GM19240 (cell line): Measurements from ENCODE around the gene CPAMD8.
"Not testable (repeated sequence)": the region's sequence is repeated elsewhere in the genome, so short reads cannot be mapped to it uniquely, and the experiment has no call there.

Experiments
- DNase-seq: peaks from one replicate; pipeline ENCODE4 v3.0.0; 2011; ENCODE audit warnings: low spot score; ENCODE audit not compliant: insufficient read length

Gene CPAMD8

DNA sequence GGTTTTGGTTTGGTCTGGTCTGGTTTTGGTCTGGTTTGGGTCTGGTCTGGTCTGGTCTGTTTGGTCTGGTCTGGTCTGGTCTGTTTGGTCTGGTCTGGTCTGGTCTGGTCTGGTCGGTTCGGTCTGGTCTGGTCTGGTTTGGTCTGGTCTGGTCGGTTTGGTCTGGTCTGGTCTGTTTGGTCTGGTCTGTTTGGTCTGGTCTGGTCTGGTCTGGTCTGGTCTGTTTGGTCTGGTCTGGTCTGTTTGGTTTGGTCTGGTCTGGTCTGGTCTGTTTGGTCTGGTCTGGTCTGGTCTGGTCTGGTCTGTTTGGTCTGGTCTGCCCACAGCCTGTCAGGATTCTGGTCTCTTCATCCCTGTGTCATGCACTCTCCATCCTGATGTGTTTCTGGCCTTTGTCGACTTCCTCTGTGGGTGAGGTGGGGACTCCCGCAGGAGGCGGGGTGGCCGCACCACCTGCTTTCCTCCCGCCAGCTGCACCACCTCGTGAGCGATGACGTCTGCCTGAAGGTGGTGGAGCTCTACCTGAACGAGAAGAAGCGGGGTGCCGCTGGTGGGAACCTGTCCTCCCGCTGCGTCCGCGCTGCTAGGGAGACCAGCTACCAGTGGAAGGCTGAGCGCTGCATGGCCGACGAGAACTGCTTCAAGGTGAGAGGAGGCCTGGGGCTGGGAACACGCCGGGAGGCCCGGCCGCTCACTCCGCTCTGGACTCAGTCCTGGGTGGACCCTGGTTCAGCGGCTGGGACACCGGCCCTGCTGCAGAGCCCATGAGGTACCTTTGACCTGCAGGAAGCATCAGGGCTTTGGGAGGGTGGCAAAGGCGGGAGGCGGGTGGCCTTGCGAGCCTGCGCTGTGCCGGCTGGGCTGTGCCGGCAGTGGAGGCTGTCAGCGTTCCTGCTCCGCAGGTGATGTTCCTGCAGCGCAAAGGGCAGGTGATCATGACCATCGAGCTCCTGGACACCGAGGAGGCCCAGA is 150.7 kb downstream of the CPAMD8 start:
- DNase-seq, result no peak

DNA sequence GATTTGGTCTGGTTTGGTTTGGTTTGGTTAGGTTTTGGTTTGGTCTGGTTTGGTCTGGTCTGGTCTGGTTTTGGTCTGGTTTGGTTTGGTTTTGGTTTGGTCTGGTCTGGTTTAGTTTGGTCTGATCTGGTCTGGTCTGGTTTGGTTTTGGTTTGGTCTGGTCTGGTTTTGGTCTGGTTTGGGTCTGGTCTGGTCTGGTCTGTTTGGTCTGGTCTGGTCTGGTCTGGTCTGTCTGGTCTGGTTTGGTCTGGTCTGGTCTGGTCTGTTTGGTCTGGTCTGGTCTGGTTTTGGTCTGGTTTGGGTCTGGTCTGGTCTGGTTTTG is 151.7 kb downstream of the CPAMD8 start:
- not testable (repeated sequence) for DNase-seq

DNA sequence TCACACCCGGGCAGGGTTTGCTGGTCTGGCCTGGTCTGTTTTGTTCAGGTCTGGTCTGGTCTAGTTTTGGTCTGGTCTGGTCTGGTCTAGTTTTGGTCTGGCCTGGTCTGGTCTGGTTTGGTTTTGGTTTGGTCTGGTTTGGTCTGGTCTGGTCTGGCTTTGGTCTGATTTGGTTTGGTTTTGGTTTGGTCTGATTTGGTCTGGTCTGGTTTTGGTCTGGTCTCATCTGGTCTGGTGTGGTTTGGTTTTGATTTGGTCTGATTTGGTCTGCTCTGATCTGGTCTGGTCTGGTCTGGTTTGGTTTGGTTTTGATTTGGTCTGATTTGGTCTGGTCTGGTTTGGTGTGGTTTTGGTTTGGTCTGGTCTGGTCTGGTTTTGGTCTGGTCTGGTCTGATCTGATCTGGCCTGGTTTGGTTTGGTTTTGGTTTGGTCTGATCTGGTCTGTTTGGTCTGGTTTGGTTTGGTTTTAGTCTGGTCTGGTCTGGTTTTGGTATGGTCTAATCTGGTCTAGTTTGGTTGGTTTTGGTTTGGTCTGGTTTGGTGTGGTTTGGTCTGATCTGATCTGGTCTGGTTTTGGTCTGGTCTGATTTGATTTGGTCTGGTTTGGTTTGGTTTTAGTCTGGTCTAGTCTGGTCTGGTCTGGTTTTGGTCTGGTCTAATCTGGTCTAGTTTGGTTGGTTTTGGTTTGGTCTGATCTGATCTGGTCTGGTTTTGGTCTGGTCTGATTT is 152.2 kb downstream of the CPAMD8 start:
- DNase-seq, result no peak

DNA sequence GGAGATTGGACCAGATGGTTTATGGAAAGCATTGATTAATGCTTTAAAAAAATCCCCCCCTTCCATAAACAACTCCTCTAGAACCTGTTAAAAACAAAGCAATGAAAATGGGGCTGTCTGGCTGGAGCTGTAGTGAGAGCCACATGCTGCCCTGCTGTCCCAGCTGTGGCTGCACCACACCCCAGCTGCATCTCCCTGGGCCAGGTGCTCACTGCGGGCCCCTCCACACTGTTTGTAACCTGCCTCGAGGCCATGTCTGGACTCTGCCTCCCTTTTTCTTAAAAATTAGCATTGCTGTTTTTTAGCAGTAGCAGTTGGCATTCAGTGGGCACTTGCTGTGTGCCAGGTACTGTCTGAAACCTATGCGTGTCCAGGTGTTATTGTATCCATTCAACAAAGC is 153.0 kb downstream of the CPAMD8 start:
- no peak for DNase-seq

DNA sequence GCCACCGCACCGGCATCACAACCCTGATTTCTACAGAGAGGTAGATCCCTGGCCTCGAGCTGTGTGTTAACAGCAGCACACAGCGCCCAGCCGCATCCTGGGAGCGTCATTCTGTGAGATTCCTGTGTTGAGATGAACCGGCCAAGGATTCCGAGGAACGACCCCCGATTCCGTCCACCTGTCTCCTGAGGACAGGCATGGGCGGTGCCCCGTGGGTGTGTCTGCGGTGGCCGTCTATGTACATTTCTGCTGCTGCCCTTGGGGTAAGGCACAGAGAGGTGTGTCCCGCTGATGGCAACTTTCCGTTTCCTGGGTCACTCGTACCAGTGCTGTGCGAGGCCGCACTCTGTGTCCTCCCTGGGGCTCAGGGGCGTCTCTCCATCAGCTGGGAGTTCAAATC is 153.9 kb downstream of the CPAMD8 start:
- DNase-seq, result no peak

DNA sequence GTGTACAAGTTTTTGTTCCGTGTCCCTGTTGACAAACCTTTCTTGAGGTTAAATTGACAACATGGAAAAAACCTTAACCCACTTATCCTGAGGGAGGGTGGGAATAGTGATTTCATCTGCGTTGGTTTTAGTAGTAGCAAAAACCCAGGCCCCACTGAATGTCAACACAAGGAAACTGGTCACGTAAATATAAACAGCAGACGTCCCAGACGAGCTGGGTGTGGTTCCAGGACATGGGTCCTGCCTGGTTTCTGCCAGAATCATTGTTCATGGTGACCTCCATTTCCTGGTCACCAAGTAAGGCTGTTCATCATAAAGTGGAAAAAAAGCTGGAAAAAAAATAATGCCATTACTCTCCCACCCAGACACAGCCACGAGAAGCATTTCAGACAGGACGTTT is 154.7 kb downstream of the CPAMD8 start:
- no peak for DNase-seq

DNA sequence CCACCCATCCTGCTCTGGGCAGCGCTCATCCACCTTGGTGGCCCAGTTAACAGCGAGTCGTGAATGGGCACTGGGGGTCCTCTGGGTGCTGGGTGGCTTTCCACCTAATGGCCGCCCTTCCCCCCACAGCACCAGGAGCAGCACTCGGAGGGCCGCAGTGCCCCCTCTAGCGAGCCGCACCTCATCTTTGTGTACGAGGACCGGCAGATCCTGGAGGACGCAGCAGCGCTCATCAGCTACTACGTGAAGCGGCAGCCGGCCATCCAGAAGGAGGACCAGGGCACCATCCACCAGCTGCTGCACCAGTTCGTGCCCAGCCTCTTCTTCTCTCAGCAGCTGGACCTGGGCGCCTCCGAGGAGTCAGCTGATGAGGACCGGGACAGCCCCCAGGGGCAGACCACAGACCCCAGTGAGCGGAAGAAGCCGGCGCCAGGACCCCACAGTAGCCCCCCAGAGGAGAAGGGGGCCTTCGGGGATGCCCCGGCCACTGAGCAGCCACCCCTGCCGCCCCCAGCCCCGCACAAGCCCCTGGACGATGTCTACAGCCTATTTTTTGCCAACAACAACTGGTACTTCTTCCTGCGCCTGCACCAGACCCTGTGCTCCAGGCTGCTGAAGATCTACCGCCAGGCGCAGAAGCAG is 157.2 kb downstream of the CPAMD8 start:
- no peak for DNase-seq

DNA sequence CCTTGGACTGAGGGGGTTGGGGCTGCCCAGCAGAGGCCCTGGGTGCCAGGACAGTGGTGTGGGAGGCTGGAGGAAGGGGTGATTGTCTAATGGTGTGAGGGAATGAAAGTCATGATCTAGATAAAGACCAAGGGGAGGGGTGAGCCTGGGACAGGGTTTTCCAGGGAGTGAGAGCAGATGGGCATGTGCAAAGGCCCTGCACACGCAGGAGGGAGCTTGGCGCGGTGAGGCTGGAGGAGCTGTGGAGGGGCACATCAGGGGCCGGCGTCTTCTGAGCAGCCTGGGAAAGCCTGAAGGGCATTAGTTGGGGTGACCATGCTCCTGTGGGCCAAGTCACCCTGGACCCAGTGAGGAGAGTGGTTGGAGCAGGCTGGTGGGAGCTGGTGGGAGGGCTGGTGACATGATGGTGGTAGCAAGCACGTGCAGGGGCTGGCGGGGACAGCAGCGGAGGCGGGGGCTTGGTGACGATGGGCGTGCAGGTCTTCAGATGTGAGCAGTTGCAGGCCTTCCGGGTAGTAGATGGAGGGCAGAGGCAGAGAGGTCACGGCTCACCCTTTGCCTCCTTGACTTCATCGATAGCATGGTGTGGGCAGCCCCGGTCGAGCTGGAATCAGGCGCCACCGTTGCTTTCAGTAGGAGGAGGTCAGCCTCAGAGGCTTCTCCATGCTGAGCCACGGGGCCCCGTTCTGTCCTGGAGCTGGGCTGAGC is 158.0 kb downstream of the CPAMD8 start:
- no peak for DNase-seq

DNA sequence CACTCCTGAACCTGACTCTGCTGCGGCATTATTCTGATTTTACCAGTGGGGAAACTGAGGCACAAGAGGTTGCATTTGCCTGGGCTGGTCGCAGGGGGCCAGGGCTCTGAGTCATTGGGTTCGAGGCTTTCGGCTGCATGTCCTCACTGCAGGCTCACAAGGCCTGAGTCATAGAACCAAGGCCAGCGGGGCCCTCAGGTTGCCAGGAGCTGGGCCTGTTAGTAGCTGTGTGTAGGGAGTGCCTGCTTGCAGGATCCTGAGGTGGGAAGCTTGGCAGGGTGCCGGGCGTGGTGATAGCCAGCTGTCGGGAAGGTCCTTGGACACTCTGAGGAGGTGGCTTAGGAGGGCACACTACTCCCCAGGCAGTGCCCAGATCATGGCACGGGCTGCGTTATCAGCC is 159.4 kb downstream of the CPAMD8 start:
- no peak for DNase-seq

DNA sequence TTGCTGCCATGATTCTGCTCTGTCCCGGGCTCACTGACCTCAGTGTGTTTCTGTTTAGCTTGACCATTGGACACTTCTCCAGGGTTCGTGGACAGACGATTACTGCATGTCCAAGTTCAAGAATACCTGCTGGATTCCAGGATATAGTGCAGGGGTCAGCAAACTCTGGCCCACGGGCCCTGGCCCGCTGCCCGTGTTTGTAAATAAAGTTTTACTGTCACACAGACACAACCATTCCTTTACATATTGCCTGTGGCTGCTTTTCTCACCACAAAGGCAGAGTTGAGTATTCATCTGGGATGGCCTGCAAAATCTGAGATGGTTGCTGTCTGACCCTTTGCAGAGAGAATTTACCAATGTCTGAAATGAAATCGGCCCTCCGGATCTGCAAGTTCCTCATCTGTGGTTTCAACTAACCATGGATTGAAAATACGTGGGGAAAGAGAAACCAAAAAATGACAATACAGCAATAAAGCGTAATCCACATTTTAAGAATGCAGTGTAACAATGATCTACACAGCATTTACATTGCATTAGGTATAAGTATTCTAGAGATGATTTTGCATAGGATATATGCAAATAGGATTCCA is 163.7 kb downstream of the CPAMD8 start:
- no peak for DNase-seq

DNA sequence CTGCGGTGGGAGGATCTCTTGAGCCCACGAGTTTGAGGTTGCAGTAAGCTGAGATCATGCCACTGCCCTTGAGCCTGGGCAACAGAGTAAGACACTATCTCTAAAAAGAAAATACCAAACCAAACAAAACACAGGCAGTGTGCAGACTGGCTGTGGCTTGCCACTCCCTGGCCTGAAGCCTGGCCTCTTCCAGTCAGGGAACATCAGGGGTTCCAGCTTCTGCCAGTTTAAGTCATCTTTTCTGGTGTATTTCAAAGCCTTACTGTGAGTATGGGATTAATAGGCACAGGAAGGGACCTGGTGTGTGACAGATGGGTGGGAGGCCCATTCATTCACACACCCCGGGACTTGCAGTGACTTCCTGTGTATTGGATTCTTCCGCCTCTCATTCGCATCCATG is 164.8 kb downstream of the CPAMD8 start:
- no peak for DNase-seq

DNA sequence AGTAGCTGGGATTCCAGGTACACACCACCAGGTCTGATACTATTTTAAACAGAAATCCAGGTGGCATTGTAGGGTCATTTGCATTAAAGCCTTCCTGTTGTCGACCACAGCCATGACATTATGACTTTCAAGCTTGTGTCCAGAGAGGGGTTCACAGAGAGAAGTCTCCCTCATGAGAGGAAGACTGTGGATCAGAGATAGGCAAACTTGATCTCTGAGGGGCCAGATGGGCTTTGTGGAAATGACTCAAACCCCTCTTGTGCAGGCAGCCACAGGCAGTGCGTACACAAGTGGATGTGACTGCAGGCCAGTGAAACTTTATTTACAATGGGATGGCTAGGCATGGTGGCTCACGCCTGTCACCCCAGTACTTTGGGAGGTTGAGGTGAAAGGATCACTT is 165.6 kb downstream of the CPAMD8 start:
- DNase-seq, result no peak

DNA sequence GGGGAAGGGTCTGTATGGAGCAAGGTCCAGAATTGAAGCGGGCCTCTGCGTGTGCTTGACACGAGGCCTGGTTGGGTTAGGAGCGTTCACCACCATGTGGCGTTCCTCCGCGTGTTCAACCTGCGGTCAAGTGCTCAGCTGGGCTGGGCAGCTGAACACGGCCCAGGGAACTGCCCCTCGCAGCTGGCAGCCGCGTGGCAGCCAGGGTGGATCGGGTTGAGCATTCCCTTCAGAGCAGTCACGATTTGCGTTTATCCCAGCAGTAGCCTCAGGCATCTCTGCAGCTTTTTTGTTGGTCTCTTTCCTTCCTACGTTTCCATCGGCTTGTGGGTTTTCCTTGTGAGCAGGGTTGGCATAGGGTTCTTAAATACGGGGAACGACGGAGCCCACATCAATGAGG is 166.5 kb downstream of the CPAMD8 start:
- DNase-seq, result no peak

DNA sequence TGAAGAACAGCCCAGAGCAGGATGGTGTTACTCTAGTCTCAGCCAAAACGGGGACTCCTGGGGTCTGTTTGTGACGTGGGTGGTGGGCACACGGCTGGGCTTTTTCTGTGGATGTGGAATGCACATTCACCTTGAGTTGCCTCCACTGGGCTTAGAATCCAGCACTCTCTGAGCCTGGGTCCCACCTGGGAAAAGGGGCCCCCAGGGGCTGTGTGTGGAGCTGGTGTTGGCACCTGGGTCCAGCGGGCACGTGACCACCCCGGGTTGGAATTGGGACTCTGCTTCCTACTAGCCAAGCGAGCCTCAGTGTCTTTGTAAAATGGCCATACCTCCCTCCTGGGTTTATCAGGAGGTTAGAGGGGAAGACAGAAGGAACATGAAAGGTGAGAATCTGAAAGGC is 167.0 kb downstream of the CPAMD8 start:
- no peak for DNase-seq

DNA sequence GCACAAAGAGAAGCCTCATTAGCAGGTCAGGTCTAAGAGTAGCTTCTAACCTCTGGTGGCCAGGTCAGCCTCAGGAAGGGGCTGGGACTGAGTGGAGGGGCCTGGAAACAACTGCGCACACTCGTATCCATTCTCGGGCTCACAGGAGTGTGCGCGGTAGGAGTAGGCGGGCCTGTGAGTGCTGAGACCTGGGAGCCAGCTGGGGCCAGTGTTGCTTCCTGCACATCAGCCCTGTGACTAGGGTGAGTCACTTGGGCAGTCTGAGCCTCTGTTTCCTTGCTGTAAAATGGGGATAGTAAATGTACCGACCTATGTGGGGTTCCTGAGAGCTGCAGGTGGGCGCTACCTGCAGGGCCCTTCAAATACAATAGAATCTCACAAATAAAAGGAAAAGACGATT is 170.5 kb downstream of the CPAMD8 start:
- no peak for DNase-seq

DNA sequence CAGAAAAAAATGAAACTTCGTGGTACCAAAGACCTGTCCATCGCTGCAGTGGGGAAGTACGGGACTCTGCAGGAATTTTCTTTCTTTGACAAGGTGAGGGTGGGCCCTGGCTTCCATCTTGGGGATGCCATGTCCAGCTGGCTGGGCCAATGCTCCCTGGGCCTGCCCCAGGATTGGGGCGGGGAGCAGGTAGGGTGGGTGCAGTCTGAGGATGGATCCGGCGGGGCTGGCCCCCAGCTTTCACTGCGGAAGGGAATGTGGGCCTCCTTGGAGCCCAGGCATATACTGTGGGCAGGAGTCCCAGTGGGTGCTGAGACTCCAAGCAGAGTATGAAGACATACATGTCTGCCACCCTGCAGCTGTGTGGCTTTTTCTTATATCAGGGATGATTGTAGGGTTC is 173.5 kb downstream of the CPAMD8 start:
- DNase-seq, result no peak

DNA sequence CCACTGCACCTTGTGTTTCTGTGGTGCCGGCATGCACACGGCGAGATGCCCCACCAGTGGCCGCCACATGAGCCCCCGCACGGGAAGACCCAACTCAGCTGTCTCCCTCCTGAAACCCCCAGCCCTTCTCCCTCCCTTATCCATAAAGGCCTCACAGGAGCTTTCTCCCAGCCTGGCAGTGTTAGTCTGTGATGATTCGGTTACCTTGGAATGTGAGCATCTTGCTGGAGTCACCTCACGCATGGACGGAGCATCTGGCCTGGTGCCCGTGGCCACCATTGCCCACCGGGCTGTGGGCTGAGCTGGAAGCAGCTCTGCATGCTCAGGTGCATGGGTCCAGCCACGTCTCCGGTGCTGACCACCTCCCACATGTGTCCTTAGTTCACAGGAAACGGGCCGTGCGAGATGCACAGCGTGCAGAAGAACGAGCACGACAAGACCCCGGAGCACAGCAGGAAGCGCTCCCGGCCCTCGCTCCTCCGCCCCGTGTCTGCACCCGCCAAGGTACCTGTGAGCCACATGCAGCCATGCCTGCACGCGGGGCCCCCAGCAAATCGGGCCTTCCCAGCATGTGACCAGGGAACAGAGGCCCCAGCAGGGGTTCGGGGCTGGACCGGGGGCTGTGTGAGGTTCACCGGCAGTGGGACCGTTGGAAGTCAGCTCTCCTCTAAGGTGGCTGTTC is 175.4 kb downstream of the CPAMD8 start:
- no peak for DNase-seq

DNA sequence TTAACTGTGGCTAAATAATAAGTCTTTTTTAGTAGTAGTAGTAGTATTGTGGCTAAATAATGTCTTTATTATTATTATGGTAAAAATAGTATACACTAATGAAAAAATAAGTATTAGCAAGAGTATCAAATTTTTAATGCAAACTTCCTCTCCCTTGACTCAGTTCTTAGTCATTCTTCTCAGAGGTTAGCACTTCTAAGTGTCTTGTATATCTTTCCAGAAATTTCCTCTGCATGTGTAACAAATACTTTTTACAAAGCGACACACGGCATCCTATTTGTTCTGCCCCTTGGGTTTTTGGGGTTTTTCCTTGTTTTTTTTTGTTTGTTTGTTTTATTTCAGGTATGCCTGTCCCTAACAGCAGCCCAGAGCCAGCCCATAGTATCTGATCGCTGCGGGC is 176.5 kb downstream of the CPAMD8 start:
- no peak for DNase-seq

DNA sequence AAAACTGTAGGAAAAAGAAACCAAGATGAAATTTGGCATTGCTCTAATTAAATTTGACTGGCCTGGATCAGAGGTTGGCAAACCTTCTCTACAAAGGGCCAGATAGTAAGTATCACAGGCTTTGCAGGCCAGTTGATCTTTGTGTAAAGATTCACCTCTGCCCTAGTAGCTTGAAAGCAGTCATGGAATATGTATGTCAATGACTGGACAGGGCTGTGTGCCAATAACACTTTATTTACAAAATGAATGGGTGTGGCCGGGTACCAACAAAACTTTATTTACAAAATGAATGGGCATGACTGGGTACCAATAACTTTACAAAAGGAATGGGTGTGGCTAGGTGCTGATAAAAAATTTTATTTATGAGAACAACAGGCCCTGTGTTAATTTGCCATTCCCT is 177.4 kb downstream of the CPAMD8 start:
- DNase-seq, result no peak

DNA sequence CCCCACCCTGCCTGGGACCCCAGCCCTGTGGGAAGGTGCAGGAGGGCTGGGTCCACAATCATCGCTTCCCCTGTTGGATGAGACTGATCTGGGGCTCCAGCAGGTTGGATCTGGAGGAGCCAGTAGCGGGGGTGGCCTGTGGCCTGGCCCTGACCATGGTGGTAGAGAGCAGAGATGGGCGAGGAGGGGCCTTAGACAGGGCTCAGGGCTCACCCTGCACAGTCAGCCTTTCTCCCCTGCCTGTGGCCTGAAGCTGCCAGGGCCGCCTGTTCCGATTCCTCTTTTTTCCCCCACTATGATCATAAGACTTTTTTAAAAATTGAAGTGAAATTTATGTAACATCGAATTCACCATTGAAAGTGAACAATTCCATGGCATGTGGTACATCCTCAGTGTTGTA is 179.2 kb downstream of the CPAMD8 start:
- DNase-seq, result no peak

DNA sequence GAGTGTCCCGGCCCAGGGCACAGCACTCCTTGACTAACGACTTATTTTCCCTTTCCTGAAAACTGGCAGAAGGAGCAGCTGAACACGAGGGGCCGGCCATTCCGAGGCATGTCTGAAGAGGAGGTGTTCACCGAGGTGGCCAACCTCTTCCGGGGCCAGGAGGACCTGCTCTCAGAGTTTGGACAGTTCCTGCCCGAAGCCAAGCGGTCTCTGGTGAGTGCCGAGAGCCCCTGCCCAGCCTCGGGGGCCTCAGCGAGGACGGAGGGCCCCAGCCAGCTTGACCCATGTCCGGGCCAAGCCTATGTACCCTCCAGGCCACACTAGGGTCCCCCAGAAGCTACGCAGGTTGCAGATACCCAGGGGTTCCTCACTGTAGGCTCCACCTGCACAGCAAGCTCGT is 179.7 kb downstream of the CPAMD8 start:
- DNase-seq, result no peak
